Measurements from ENCODE around the gene BDH1.

DNA sequence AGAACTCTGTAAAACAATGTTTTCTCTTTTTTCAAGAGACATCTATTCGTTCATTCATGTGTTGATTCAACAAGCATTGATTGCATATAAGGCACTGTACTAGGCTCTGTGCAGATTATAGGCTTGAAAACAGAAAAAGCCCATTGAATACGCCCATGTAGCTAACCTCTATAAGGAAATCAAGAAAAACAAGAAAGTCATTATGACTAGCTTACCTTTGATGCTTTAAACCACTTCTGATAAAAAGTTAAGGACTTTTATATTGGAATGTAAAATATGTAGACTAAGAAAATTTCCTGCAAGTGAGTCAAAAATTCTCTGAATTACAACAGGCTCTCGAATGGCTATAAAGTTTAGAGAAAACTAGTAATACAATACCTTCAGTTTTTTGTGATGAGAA is 92.5 kb downstream of the BDH1 start:
- TF ChIP-seq, protein P1, sequence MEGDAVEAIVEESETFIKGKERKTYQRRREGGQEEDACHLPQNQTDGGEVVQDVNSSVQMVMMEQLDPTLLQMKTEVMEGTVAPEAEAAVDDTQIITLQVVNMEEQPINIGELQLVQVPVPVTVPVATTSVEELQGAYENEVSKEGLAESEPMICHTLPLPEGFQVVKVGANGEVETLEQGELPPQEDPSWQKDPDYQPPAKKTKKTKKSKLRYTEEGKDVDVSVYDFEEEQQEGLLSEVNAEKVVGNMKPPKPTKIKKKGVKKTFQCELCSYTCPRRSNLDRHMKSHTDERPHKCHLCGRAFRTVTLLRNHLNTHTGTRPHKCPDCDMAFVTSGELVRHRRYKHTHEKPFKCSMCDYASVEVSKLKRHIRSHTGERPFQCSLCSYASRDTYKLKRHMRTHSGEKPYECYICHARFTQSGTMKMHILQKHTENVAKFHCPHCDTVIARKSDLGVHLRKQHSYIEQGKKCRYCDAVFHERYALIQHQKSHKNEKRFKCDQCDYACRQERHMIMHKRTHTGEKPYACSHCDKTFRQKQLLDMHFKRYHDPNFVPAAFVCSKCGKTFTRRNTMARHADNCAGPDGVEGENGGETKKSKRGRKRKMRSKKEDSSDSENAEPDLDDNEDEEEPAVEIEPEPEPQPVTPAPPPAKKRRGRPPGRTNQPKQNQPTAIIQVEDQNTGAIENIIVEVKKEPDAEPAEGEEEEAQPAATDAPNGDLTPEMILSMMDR (IDR thresholded peaks at IDR 0.05): no peak
- TF ChIP-seq, protein P2, sequence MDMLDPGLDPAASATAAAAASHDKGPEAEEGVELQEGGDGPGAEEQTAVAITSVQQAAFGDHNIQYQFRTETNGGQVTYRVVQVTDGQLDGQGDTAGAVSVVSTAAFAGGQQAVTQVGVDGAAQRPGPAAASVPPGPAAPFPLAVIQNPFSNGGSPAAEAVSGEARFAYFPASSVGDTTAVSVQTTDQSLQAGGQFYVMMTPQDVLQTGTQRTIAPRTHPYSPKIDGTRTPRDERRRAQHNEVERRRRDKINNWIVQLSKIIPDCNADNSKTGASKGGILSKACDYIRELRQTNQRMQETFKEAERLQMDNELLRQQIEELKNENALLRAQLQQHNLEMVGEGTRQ (IDR thresholded peaks at IDR 0.05; ENCODE audit: borderline replicate concordance, low read depth, low read length): no peak

All from SK-N-SH (cell line).